Measurements from ENCODE around the gene ARMC2.
"Not testable (repeated sequence)": the region's sequence is repeated elsewhere in the genome, so short reads cannot be mapped to it uniquely, and the experiment has no call there.

Gene ARMC2

DNA sequence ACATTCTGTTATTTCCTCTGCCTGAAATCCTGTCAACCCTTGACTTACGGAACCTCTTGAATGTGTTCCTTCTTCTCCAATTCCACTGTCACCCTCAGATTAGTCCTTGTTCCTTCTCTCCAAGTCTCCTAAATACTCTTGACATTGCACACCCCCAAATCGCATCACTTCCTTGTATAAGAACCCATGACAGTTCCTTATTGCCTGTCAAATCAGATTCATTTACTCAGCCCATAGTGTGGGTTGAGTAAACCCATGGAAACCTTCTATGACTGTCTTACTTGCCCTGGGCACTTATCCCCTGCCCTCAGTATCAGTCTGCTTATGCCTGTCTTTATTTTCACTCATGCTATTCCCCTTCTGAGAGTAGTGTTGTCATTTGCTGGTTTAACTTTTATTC lies 40.5 kb downstream of the ARMC2 start:
- no peak overlapping the region for H2AFZ ChIP-seq (ENCODE audit: low read length)
- no peaks in the 10 kb centered on the region for H3F3A ChIP-seq (ENCODE audit: low read depth)
- no peaks in the 10 kb centered on the region for H3K9me3 ChIP-seq (ENCODE audit: insufficient read depth, low read depth, low read length)
- no peak overlapping the region for H3K4me2 ChIP-seq (ENCODE audit: low read depth, low read length, poor library complexity, severe bottlenecking)
- peaks cover 4% of the 10 kb centered on the region for H3K4me1 ChIP-seq (ENCODE audit: insufficient read depth, low read length, poor library complexity, severe bottlenecking)
- no peaks in the 10 kb centered on the region for H3K27me3 ChIP-seq (ENCODE audit: insufficient read depth, low read length, poor library complexity, severe bottlenecking)
- H3K36me3 ChIP-seq (ENCODE audit: insufficient read depth, low read length): no peaks in the 10 kb centered on the region
- no peak overlapping the region for H3K9ac ChIP-seq (ENCODE audit: low read depth, low read length, poor library complexity, severe bottlenecking)
- no peaks in the 10 kb centered on the region for H3K79me2 ChIP-seq (ENCODE audit: insufficient read depth, low read length)
- TF ChIP-seq EZH2phosphoT487 (IDR thresholded peaks at IDR 0.05; ENCODE audit: borderline replicate concordance): no peak
- TF ChIP-seq, protein P1, sequence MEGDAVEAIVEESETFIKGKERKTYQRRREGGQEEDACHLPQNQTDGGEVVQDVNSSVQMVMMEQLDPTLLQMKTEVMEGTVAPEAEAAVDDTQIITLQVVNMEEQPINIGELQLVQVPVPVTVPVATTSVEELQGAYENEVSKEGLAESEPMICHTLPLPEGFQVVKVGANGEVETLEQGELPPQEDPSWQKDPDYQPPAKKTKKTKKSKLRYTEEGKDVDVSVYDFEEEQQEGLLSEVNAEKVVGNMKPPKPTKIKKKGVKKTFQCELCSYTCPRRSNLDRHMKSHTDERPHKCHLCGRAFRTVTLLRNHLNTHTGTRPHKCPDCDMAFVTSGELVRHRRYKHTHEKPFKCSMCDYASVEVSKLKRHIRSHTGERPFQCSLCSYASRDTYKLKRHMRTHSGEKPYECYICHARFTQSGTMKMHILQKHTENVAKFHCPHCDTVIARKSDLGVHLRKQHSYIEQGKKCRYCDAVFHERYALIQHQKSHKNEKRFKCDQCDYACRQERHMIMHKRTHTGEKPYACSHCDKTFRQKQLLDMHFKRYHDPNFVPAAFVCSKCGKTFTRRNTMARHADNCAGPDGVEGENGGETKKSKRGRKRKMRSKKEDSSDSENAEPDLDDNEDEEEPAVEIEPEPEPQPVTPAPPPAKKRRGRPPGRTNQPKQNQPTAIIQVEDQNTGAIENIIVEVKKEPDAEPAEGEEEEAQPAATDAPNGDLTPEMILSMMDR (conservative IDR thresholded peaks at IDR 0.05; ENCODE audit: low read length): no peak
- no peaks in the 10 kb centered on the region for H4K20me1 ChIP-seq (ENCODE audit: insufficient read depth, low read length, poor library complexity, severe bottlenecking)
- H3K4me3 ChIP-seq (ENCODE audit: low read length, poor library complexity, severe bottlenecking): no peak overlapping the region
- H3K9me2 ChIP-seq (replicated peaks; ENCODE audit: low read depth, low read length): no peaks in the 10 kb centered on the region

DNA sequence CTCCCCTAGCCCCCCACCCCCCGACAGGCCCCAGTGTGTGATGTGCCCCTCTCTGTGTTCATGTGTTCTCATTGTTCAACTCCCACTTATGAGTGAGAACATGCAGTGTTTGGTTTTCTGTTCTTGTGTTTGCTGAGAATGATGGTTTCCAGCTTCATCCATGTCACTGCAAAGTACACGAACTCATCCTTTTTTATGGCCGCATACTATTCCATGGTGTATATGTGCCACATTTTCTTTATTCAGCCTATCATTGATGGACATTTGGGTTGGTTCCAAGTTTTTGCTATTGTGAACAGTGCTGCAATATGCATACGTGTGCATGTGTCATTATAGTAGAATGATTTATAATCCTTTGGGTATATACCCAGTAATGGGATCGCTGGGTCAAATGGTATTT lies 42.7 kb downstream of the ARMC2 start:
- not testable (repeated sequence) for H3K9me3 ChIP-seq (ENCODE audit: insufficient read depth, low read depth, low read length); H2AFZ ChIP-seq (ENCODE audit: low read length); H3F3A ChIP-seq (ENCODE audit: low read depth); H3K4me2 ChIP-seq (ENCODE audit: low read depth, low read length, poor library complexity, severe bottlenecking); H3K4me3 ChIP-seq (ENCODE audit: low read length, poor library complexity, severe bottlenecking); H3K36me3 ChIP-seq (ENCODE audit: insufficient read depth, low read length); H4K20me1 ChIP-seq (ENCODE audit: insufficient read depth, low read length, poor library complexity, severe bottlenecking); H3K9me2 ChIP-seq (replicated peaks; ENCODE audit: low read depth, low read length); H3K9ac ChIP-seq (ENCODE audit: low read depth, low read length, poor library complexity, severe bottlenecking); H3K27me3 ChIP-seq (ENCODE audit: insufficient read depth, low read length, poor library complexity, severe bottlenecking); H3K79me2 ChIP-seq (ENCODE audit: insufficient read depth, low read length)
- peaks cover 12% of the 10 kb centered on the region for H3K4me1 ChIP-seq (ENCODE audit: insufficient read depth, low read length, poor library complexity, severe bottlenecking)

DNA sequence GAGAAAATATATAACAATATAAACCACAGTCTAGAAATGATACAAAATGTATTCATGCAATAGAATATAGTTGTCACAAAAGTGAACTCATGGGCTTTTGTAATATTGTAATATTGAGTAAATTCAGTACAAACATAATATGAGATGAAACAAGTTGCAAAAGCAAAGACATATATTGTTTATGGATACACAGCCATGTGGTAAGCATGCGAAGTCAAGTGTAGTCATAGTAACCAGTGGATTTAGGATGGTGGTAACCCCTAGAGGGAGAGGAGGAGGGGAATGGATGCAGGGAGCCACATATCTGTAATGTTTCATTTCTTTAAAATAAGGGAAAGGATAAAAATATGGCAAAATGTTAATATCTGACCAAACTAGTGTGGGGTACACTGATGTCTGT lies 47.3 kb downstream of the ARMC2 start:
- Histone ChIP-seq H4K20me1 (ENCODE audit: insufficient read depth, low read length, poor library complexity, severe bottlenecking) (no peaks in the 10 kb centered on the region), H3K4me3 (ENCODE audit: low read length, poor library complexity, severe bottlenecking) (peak overlapping the region; percentile 24), H3K4me1 (ENCODE audit: insufficient read depth, low read length, poor library complexity, severe bottlenecking) (peaks cover 51% of the 10 kb centered on the region), H3K9ac (ENCODE audit: low read depth, low read length, poor library complexity, severe bottlenecking) (peak overlapping the region; percentile 10), H3K9me2 (replicated peaks; ENCODE audit: low read depth, low read length) (no peaks in the 10 kb centered on the region), H3K79me2 (ENCODE audit: insufficient read depth, low read length) (no peaks in the 10 kb centered on the region), H3K36me3 (ENCODE audit: insufficient read depth, low read length) (no peaks in the 10 kb centered on the region), H3F3A (ENCODE audit: low read depth) (no peaks in the 10 kb centered on the region; the same call in 1 of the 2 replicates), H3K27me3 (ENCODE audit: insufficient read depth, low read length, poor library complexity, severe bottlenecking) (no peaks in the 10 kb centered on the region), H3K9me3 (ENCODE audit: insufficient read depth, low read depth, low read length) (no peaks in the 10 kb centered on the region), H3K4me2 (ENCODE audit: low read depth, low read length, poor library complexity, severe bottlenecking) (peak overlapping the region; percentile 63), H2AFZ (ENCODE audit: low read length) (no peak overlapping the region)
- TF ChIP-seq, protein P1 (conservative IDR thresholded peaks at IDR 0.05; ENCODE audit: low read length): no peak
- no peak for TF ChIP-seq EZH2phosphoT487 (IDR thresholded peaks at IDR 0.05; ENCODE audit: borderline replicate concordance)

DNA sequence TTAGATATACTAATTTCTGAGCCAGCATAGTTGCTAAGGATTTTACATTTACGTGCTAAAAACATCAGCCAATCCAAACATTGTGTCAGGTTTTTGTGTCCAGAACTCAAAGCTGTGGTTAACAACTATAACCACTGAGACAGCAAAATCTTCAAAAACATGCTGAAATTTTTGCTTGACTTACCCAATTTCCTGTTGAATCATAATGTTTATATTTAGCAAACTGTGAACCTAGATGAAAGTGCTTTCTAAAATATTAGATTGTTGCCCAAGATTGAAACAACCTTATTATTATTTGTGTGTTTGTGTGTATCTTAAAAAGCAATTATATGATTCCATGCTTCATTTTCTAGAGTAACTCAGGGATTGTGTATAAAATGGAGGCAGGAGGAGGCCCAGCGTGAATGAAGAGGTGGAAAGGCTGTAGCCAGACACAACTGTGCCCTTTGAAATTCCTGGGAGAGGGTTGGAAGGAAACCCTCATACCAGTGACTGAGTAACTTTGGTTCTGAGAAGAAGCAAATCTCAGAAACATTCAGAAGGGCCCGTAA lies 48.0 kb downstream of the ARMC2 start:
- Histone ChIP-seq H3K4me2 (ENCODE audit: low read depth, low read length, poor library complexity, severe bottlenecking) (peak overlapping the region; percentile 63), H3K9ac (ENCODE audit: low read depth, low read length, poor library complexity, severe bottlenecking) (peak overlapping the region; percentile 10), H3K4me3 (ENCODE audit: low read length, poor library complexity, severe bottlenecking) (peak overlapping the region; percentile 24)

More for the DNA sequence above, 48.0 kb downstream of the ARMC2 start:
- TF ChIP-seq, protein P1 (conservative IDR thresholded peaks at IDR 0.05; ENCODE audit: low read length): no peak
- no peaks in the 10 kb centered on the region for H3K27me3 ChIP-seq (ENCODE audit: insufficient read depth, low read length, poor library complexity, severe bottlenecking)
- H4K20me1 ChIP-seq (ENCODE audit: insufficient read depth, low read length, poor library complexity, severe bottlenecking): no peaks in the 10 kb centered on the region
- no peaks in the 10 kb centered on the region for H3K9me2 ChIP-seq (replicated peaks; ENCODE audit: low read depth, low read length)
- peaks cover 54% of the 10 kb centered on the region for H3K4me1 ChIP-seq (ENCODE audit: insufficient read depth, low read length, poor library complexity, severe bottlenecking)
- H3K36me3 ChIP-seq (ENCODE audit: insufficient read depth, low read length): no peaks in the 10 kb centered on the region
- H3K79me2 ChIP-seq (ENCODE audit: insufficient read depth, low read length): no peaks in the 10 kb centered on the region
- H3K9me3 ChIP-seq (ENCODE audit: insufficient read depth, low read depth, low read length): no peaks in the 10 kb centered on the region
- H3F3A ChIP-seq (ENCODE audit: low read depth): no peaks in the 10 kb centered on the region; the same call in 1 of the 2 replicates
- no peak overlapping the region for H2AFZ ChIP-seq (ENCODE audit: low read length)
